HCT116 (cell line): ENCODE measurements around the gene GFOD2. TPM values are rescaled to one million over a fixed set of nuclear protein-coding genes. Genes with fewer than 3 reads are reported as not detected.

Experiments
- ATAC-seq: fragments of 200-7000 bp; cut with Tn5 transposase; 2 replicates; pipeline ENCODE4 v1.9.1; 2020; ENCODE audit warnings: mild to moderate bottlenecking, moderate library complexity
- BruUV-seq: library from RNA; stranded (reverse); fragments of 400-500 nt; replicated peaks from 2 replicates; lab custom pipeline; 2021; lab: Mats Ljungman, UMichigan
- CTCF ChIA-PET: fragments of 300-600 bp; sonication (Branson Sonifier 250); formaldehyde crosslinking; loops from one replicate; lab custom pipeline; 2021; ENCODE audit warnings: antibody characterized with exemption; lab: Charles Lee
- POLR2A ChIA-PET: fragments of 300-600, 350-600 bp; sonication (Branson Sonifier 250); formaldehyde crosslinking; loops from one replicate; lab custom pipeline; 2021; ENCODE audit warnings: antibody characterized with exemption; lab: Charles Lee
- RAD21 ChIA-PET, 2 experiments: fragments of 300-600 bp; sonication (Branson Sonifier 250); formaldehyde crosslinking; loops; one replicate each; lab custom pipeline; 2023; ENCODE audit warnings: low total read pairs in 2 of 2; ENCODE audit not compliant: uncharacterized antibody in 2 of 2, unreplicated experiment in 2 of 2, low non-redundant PET in 1 of 2; lab: Charles Lee
- DNase-seq: peaks from one replicate; pipeline ENCODE4 v3.0.0-alpha.2; 2010; ENCODE audit warnings: low read depth, low spot score
- H2AFZ ChIP-seq: fragments of 200-600 bp; shearing (Covaris generic), sonication (generic); 2 replicates; pipeline ENCODE4 v1.6.1; 2017; ENCODE audit warnings: low read depth, mixed run types, mixed read lengths, antibody characterized with exemption, low read length; ENCODE audit not compliant: poor library complexity, severe bottlenecking
- H3K27ac ChIP-seq: 2 replicates; pipeline ENCODE4 v1.5.1; 2012; ENCODE audit warnings: low read depth, low read length
- H3K27me3 ChIP-seq: fragments of 200-600 bp; sonication (generic); 2 replicates; pipeline ENCODE4 v1.6.1; 2016; ENCODE audit warnings: mixed run types, low read length, mixed read lengths; ENCODE audit not compliant: insufficient read depth
- H3K36me3 ChIP-seq, 2 experiments: fragments of 200-500 bp in 1 of 2; fragments of 200-600 bp in 1 of 2; sonication (Bioruptor generic) in 1 of 2; sonication (generic) in 1 of 2; 2 replicates each; pipeline versions ENCODE4 v1.5.1 to v1.6.1; 2014 to 2016; ENCODE audit warnings: low read length in 2 of 2, inconsistent platforms in 1 of 2, mixed read lengths in 1 of 2, mixed run types in 1 of 2; ENCODE audit not compliant: insufficient read depth in 2 of 2, control insufficient read depth in 1 of 2
- H3K4me1 ChIP-seq, 2 experiments: fragments of 200-600 bp in 1 of 2; sonication (generic) in 1 of 2; 2 replicates each; pipeline versions ENCODE4 v1.5.1 to v1.6.1; 2012 to 2017; ENCODE audit warnings: low read length in 2 of 2, inconsistent platforms in 1 of 2, mild to moderate bottlenecking in 1 of 2, mixed read lengths in 1 of 2, mixed run types in 1 of 2, moderate library complexity in 1 of 2; ENCODE audit not compliant: insufficient read depth in 2 of 2, control insufficient read depth in 1 of 2
- H3K4me2 ChIP-seq: fragments of 200-600 bp; sonication (generic); 2 replicates; pipeline ENCODE4 v1.6.1; 2017; ENCODE audit warnings: mixed run types, low read length, mixed read lengths
- H3K4me3 ChIP-seq, 2 experiments: fragments of 200-600 bp in 1 of 2; sonication (generic) in 1 of 2; replicated peaks in 1 of 2; 2 replicates each; pipeline ENCODE4 v1.5.1; 2011 to 2016; ENCODE audit warnings: low read length in 2 of 2, control low read depth in 1 of 2, low read depth in 1 of 2, mild to moderate bottlenecking in 1 of 2, mixed read lengths in 1 of 2, mixed run types in 1 of 2
- H3K79me2 ChIP-seq: fragments of 200-600 bp; sonication (generic); 2 replicates; pipeline ENCODE4 v1.6.1; 2017; ENCODE audit warnings: mild to moderate bottlenecking, mixed run types, low read length, moderate library complexity, mixed read lengths; ENCODE audit not compliant: insufficient read depth
- H3K9ac ChIP-seq: fragments of 200-600 bp; sonication (generic); 2 replicates; pipeline ENCODE4 v1.6.1; 2016; ENCODE audit warnings: low read length, mixed read lengths
- H3K9me2 ChIP-seq: fragments of 200-600 bp; sonication (generic), shearing (Covaris generic); 2 replicates; pipeline ENCODE4 v1.6.1; 2017; ENCODE audit warnings: mixed run types, mild to moderate bottlenecking, moderate library complexity; ENCODE audit not compliant: insufficient read depth
- H3K9me3 ChIP-seq, 2 experiments: fragments of 200-500 bp in 1 of 2; fragments of 200-600 bp in 1 of 2; sonication (Bioruptor generic) in 1 of 2; sonication (generic) in 1 of 2; 2 replicates each; pipeline ENCODE4 v1.6.1; 2014 to 2017; ENCODE audit warnings: low read length in 2 of 2, mixed read lengths in 2 of 2, inconsistent platforms in 1 of 2, low read depth in 1 of 2, mild to moderate bottlenecking in 1 of 2, mixed run types in 1 of 2, moderate library complexity in 1 of 2; ENCODE audit not compliant: control insufficient read depth in 1 of 2, insufficient read depth in 1 of 2
- H4K20me1 ChIP-seq: fragments of 200-600 bp; sonication (generic), shearing (Covaris generic); 2 replicates; pipeline ENCODE4 v1.6.1; 2017; ENCODE audit warnings: mixed run types, mild to moderate bottlenecking, moderate library complexity; ENCODE audit not compliant: insufficient read depth
- CEBPB ChIP-seq: IDR thresholded peaks from 2 replicates; pipeline ENCODE4 v1.6.1; 2012; ENCODE audit warnings: low read depth
- SP1 ChIP-seq: IDR thresholded peaks from 2 replicates; pipeline ENCODE4 v1.6.1; 2012; ENCODE audit warnings: low read depth
- ZFX ChIP-seq: fragments of 450-650 bp; IDR thresholded peaks from 2 replicates; pipeline ENCODE4 v1.6.1; 2017
- ZNF274 ChIP-seq: fragments of 200-500 bp; sonication (Bioruptor generic); IDR thresholded peaks from 2 replicates; pipeline ENCODE4 v1.6.1; 2014; ENCODE audit warnings: mild to moderate bottlenecking, low read depth, low read length, inconsistent platforms
- intact Hi-C: fragments of 100-400 bp; cut with micrococcal nuclease; formaldehyde crosslinking; loops from 2 replicates; pipeline ENCODE4 v1.10.0; 2022
- total RNA-seq: library from RNA; stranded (reverse); gene quantifications from one replicate; pipeline ENCODE4 v1.2.1, GENCODE V29; 2021; ENCODE audit not compliant: unreplicated experiment

The GFOD2 gene
- total RNA-seq, 1 experiment from 2014 or later = 17.4 TPM

DNA sequence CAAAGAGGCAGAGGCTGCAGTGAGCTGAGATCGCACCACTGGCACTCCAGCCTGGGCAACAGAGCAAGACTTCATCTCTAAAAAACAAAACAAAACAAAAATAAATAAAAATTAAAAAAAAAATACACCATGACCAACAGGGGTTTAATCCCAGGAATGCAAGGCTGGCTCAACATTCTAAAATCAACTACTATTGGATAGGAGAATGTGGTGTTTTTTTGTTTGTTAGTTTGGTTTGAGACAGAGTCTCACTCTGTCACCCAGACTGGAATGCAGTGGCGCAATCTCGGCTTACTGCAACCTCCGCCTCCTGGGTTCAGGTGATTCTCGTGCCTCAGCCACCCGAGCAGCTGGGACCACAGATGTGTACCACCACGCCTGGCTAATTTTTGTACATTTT is 19.9 kb downstream of the GFOD2 start:
- intact Hi-C loops = no loop called here
- Histone ChIP-seq H3K79me2 (peaks cover 34% of the 10 kb centered on the region), H2AFZ (no peak overlapping the region), H3K9me2 (no peaks in the 10 kb centered on the region), H3K9me3 (peaks cover 0 to 5% of the 10 kb centered on the region in 2 experiments; a peak in 1 of 4 replicates), H3K4me1 (no peaks in the 10 kb centered on the region), H3K4me2 (no peak overlapping the region), H3K27me3 (no peaks in the 10 kb centered on the region), H4K20me1 (no peaks in the 10 kb centered on the region), H3K27ac (no peak overlapping the region), H3K36me3 (no peaks in the 10 kb centered on the region), H3K9ac (no peak overlapping the region), H3K4me3 (no peak overlapping the region)
- no TSS peak for BruUV-seq
- CTCF ChIA-PET = no interaction called here
- POLR2A ChIA-PET = no interaction called here
- no peak for ATAC-seq
- RAD21 ChIA-PET = interaction anchor here in 1 of 2 experiments (0.6 kb wide), 1 partner anchor 142 kb away, joined by 4 read pairs; no protein-coding TSS in a partner anchor
- no peak for TF ChIP-seq CEBPB
- no peak for DNase-seq

DNA sequence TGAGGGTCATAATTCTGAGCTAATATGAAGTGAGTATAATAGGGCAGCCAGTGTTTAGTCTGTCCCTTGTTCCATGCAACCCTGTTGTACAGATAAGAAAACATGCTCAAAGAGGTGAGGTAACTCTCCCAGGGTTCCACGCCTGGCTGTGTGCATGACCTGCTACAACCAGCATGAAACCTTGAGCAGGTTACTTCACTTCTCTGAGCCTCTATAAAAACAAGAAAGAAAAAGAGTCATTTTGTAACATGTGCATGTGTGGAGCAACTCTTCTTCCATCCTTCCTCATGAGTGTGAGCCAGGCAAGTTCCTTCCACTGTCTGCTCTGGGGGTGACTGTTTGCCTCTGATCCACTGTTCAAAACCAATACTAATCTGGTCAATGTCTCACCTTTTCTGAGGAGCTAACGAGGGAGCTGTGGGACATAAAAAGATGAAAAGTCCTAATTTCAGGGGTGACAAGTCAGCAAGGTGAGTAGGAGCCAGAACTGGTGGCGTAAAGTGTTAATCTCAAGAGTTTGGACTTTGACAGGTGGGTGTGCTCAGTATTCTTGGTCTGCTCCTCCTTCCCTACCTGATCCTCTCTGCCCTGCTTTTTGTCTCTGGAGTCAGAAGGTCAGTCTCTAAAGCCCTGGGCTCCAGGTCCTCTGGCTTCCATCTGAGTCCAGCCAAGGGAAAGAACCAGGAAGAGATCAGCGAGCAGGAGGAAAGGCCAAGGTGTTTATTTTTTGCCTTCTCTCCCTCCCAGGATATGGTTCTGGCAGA is 21.5 kb downstream of the GFOD2 start:
- intact Hi-C loops = no loop called here
- ChIA-PET CTCF (no interaction called here), RAD21 (no interaction called here), POLR2A (no interaction called here)
- H3K9me3 ChIP-seq = peaks cover 0 to 5% of the 10 kb centered on the region in 2 experiments; a peak in 1 of 4 replicates
- H3K4me3 ChIP-seq = no peak overlapping the region
- H2AFZ ChIP-seq = no peak overlapping the region
- TF ChIP-seq ZFX (no peak), SP1 (no peak), ZNF274 (no peak)
- no peak overlapping the region for H3K4me2 ChIP-seq
- no peak for DNase-seq
- ATAC-seq = no peak
- no peaks in the 10 kb centered on the region for H3K4me1 ChIP-seq
- H3K9ac ChIP-seq = no peak overlapping the region
- BruUV-seq = no TSS peak
- no peaks in the 10 kb centered on the region for H3K27me3 ChIP-seq
- peaks cover 34% of the 10 kb centered on the region for H3K79me2 ChIP-seq
- H3K36me3 ChIP-seq = no peaks in the 10 kb centered on the region
- no peaks in the 10 kb centered on the region for H4K20me1 ChIP-seq
- no peaks in the 10 kb centered on the region for H3K9me2 ChIP-seq
- no peak overlapping the region for H3K27ac ChIP-seq
